DOHH2 (cell line): ENCODE results near the gene FOXA1.

Source experiments
- H3F3A ChIP-seq: fragments of 200-600 bp; sonication (generic), shearing (Covaris generic); 2 replicates; pipeline ENCODE4 v1.6.0; 2016; ENCODE audit warnings: antibody characterized with exemption, mild to moderate bottlenecking; ENCODE audit not compliant: control insufficient read depth, insufficient read depth
- H3K27ac ChIP-seq: fragments of 200-600 bp; sonication (generic); 2 replicates; pipeline ENCODE4 v1.5.1; 2014; ENCODE audit warnings: low read depth, mild to moderate bottlenecking, low read length, moderate library complexity
- H3K27me3 ChIP-seq: fragments of 200-600 bp; sonication (generic); 2 replicates; pipeline ENCODE4 v1.6.1; 2014; ENCODE audit warnings: mild to moderate bottlenecking, low read length, mixed read lengths; ENCODE audit not compliant: control insufficient read depth
- H3K36me3 ChIP-seq: fragments of 200-600 bp; sonication (generic); 2 replicates; pipeline ENCODE4 v1.6.1; 2014; ENCODE audit warnings: mild to moderate bottlenecking, low read length, moderate library complexity, mixed read lengths; ENCODE audit not compliant: control insufficient read depth
- H3K4me1 ChIP-seq: fragments of 200-600 bp; sonication (generic); 2 replicates; pipeline ENCODE4 v1.6.1; 2014; ENCODE audit warnings: mild to moderate bottlenecking, low read length, mixed read lengths; ENCODE audit not compliant: control insufficient read depth
- H3K4me2 ChIP-seq: fragments of 200-600 bp; sonication (generic); 2 replicates; pipeline ENCODE4 v1.6.0; 2014; ENCODE audit warnings: mild to moderate bottlenecking, low read length, moderate library complexity
- H3K4me3 ChIP-seq: fragments of 200-600 bp; sonication (generic); 2 replicates; pipeline ENCODE4 v1.5.1; 2014; ENCODE audit warnings: mild to moderate bottlenecking, low read length, mixed read lengths
- H3K79me2 ChIP-seq: fragments of 200-600 bp; sonication (generic); 2 replicates; pipeline ENCODE4 v1.6.1; 2014; ENCODE audit warnings: mild to moderate bottlenecking, low read length, mixed read lengths; ENCODE audit not compliant: control insufficient read depth
- H3K9me2 ChIP-seq: fragments of 200-600 bp; sonication (generic); replicated peaks from 2 replicates; pipeline ENCODE4 v1.6.1; 2014; ENCODE audit warnings: mild to moderate bottlenecking, low read length, mixed read lengths; ENCODE audit not compliant: control insufficient read depth
- H3K9me3 ChIP-seq: fragments of 200-600 bp; sonication (generic); 2 replicates; pipeline ENCODE4 v1.6.1; 2014; ENCODE audit warnings: antibody characterized with exemption, low read length, mixed read lengths; ENCODE audit not compliant: control insufficient read depth, insufficient read depth
- H4K20me1 ChIP-seq: fragments of 200-600 bp; sonication (generic); 2 replicates; pipeline ENCODE4 v1.6.0; 2014; ENCODE audit warnings: low read depth, mild to moderate bottlenecking, antibody characterized with exemption, low read length, moderate library complexity; ENCODE audit not compliant: control insufficient read depth, insufficient read depth
- CTCF ChIP-seq: fragments of 200-600 bp; sonication (generic); IDR thresholded peaks from one replicate; pipeline ENCODE4 v1.5.1; 2014; ENCODE audit warnings: antibody characterized with exemption, mild to moderate bottlenecking, low read depth, low read length; ENCODE audit not compliant: poor library complexity, severe bottlenecking
- EZH2phosphoT487 ChIP-seq: fragments of 200-600 bp; sonication (generic); IDR thresholded peaks from 2 replicates; pipeline ENCODE4 v1.6.1; 2017; ENCODE audit warnings: borderline replicate concordance, mild to moderate bottlenecking, antibody characterized with exemption, low read length, moderate library complexity, mixed read lengths

Gene FOXA1

GRCh38 chr14:37620856-37621255, 25.8 kb upstream of the FOXA1 start:
- no peak overlapping the region for H3K27ac ChIP-seq

GRCh38 chr14:37618498-37619028, 23.5 kb upstream of the FOXA1 start:
- Histone ChIP-seq H3K4me3 (no peak overlapping the region), H3K36me3 (no peaks in the 10 kb centered on the region), H3K4me2 (no peak overlapping the region), H3K9me3 (peaks cover 4% of the 10 kb centered on the region; the same call in 1 of the 2 replicates), H3K27me3 (no peaks in the 10 kb centered on the region), H3K79me2 (no peaks in the 10 kb centered on the region), H3K4me1 (no peaks in the 10 kb centered on the region), H3F3A (no peaks in the 10 kb centered on the region), H3K9me2 (no peaks in the 10 kb centered on the region), H4K20me1 (no peaks in the 10 kb centered on the region), H3K27ac (no peak overlapping the region)
- TF ChIP-seq EZH2phosphoT487: no peak
- no peak for TF ChIP-seq CTCF

More at GRCh38 chr14:37620856-37621255, 25.8 kb upstream of the FOXA1 start:
- Histone ChIP-seq H3F3A (no peaks in the 10 kb centered on the region), H3K79me2 (no peaks in the 10 kb centered on the region), H4K20me1 (no peaks in the 10 kb centered on the region), H3K36me3 (no peaks in the 10 kb centered on the region), H3K27me3 (no peaks in the 10 kb centered on the region), H3K4me3 (no peak overlapping the region), H3K4me2 (no peak overlapping the region), H3K4me1 (no peaks in the 10 kb centered on the region), H3K9me3 (peaks cover 3% of the 10 kb centered on the region; the same call in 1 of the 2 replicates), H3K9me2 (no peaks in the 10 kb centered on the region)
- TF ChIP-seq CTCF (no peak), EZH2phosphoT487 (no peak)

GRCh38 chr14:37617864-37618365, 22.9 kb upstream of the FOXA1 start:
- H3K27me3 ChIP-seq: no peaks in the 10 kb centered on the region
- no peaks in the 10 kb centered on the region for H3K36me3 ChIP-seq
- no peaks in the 10 kb centered on the region for H3K79me2 ChIP-seq
- H3F3A ChIP-seq: no peaks in the 10 kb centered on the region
- no peaks in the 10 kb centered on the region for H3K4me1 ChIP-seq
- H3K9me3 ChIP-seq: peaks cover 4% of the 10 kb centered on the region; the same call in 1 of the 2 replicates
- H3K9me2 ChIP-seq: no peaks in the 10 kb centered on the region
- H3K4me2 ChIP-seq: no peak overlapping the region
- no peak overlapping the region for H3K4me3 ChIP-seq
- H4K20me1 ChIP-seq: no peaks in the 10 kb centered on the region
- TF ChIP-seq EZH2phosphoT487 (no peak), CTCF (no peak)
- H3K27ac ChIP-seq: no peak overlapping the region
